GM18520 (cell line): ENCODE results near the gene CPXM2.
"Not testable (repeated sequence)": the region's sequence is repeated elsewhere in the genome, so short reads cannot be mapped to it uniquely, and the experiment has no call there.

Experiments used
- ATAC-seq: cut with Tn5 transposase; IDR thresholded peaks from one replicate; pipeline ENCODE4 v1.9.1; 2021; ENCODE audit not compliant: unreplicated experiment

CPXM2 gene

GRCh38 chr10:123747426-123747825, 144.2 kb downstream of the CPXM2 start:
- no peak for ATAC-seq

- ATAC-seq: no peak
These were observed 144.7 kb downstream of the CPXM2 start for GRCh38 chr10:123746942-123747341.

GRCh38 chr10:123746520-123746919, 145.1 kb downstream of the CPXM2 start:
- ATAC-seq: no peak

- ATAC-seq: no peak
These were observed 145.5 kb downstream of the CPXM2 start for GRCh38 chr10:123746061-123746460.

GRCh38 chr10:123744224-123744536, 147.4 kb downstream of the CPXM2 start:
- ATAC-seq: no peak

GRCh38 chr10:123743441-123744223, 148.0 kb downstream of the CPXM2 start:
- no peak for ATAC-seq

GRCh38 chr10:123742751-123743440, 148.7 kb downstream of the CPXM2 start:
- no peak for ATAC-seq

GRCh38 chr10:123741711-123742110, 149.9 kb downstream of the CPXM2 start:
- ATAC-seq: no peak

GRCh38 chr10:123741146-123741545, 150.5 kb downstream of the CPXM2 start:
- no peak for ATAC-seq

GRCh38 chr10:123736917-123737316, 154.7 kb downstream of the CPXM2 start:
- not testable (repeated sequence) for ATAC-seq

GRCh38 chr10:123729523-123729922, 162.1 kb downstream of the CPXM2 start:
- ATAC-seq: no peak

GRCh38 chr10:123726836-123727235, 164.8 kb downstream of the CPXM2 start:
- no peak for ATAC-seq

GRCh38 chr10:123726381-123726780, 165.2 kb downstream of the CPXM2 start:
- ATAC-seq: no peak

GRCh38 chr10:123724747-123725146, 166.9 kb downstream of the CPXM2 start:
- ATAC-seq: no peak

GRCh38 chr10:123722351-123722750, 169.3 kb downstream of the CPXM2 start:
- ATAC-seq: no peak

GRCh38 chr10:123721441-123722049, 170.1 kb downstream of the CPXM2 start:
- ATAC-seq: no peak

- ATAC-seq: no peak
These were observed 171.1 kb downstream of the CPXM2 start for GRCh38 chr10:123720536-123720935.

- no peak for ATAC-seq
These were observed 173.0 kb downstream of the CPXM2 start for GRCh38 chr10:123718544-123719060.

GRCh38 chr10:123717336-123717735, 174.3 kb downstream of the CPXM2 start:
- no peak for ATAC-seq

GRCh38 chr10:123715546-123715945, 176.1 kb downstream of the CPXM2 start:
- ATAC-seq: no peak

- no peak for ATAC-seq
These were observed 185.4 kb downstream of the CPXM2 start for GRCh38 chr10:123706236-123706635.

- ATAC-seq: no peak
These were observed 186.8 kb downstream of the CPXM2 start for GRCh38 chr10:123704812-123705211.
